ENCODE results near the gene PIERCE2. TPM values are rescaled to one million over a fixed set of nuclear protein-coding genes. Genes with fewer than 3 reads are reported as not detected.
A peak's percentile ranks its signal among the peaks of the same experiment; 100 is the strongest.

PIERCE2 gene
- total and polyA plus RNA-seq, 2 of the 13 experiments (the other 11 are each of a cell fraction or from before 2014, with no cell fraction given): 0.09 TPM; not detected in 1

GRCh38 chr15:55408012-55408928 is at the start of gene PIERCE2, which contains the start of gene CCPG1 (continued):
- TF ChIP-seq ZFAT (CRISPR knock-in tag; conservative IDR thresholded peaks at IDR 0.05) (no peak), ZNF598 (CRISPR knock-in tag; IDR thresholded peaks at IDR 0.05; ENCODE audit: borderline replicate concordance) (peak; percentile 82), ZNF782 (CRISPR knock-in tag; IDR thresholded peaks at IDR 0.05; ENCODE audit: borderline replicate concordance) (no peak; the same call in 1 of the 2 replicates), ZBTB20 (CRISPR knock-in tag; IDR thresholded peaks at IDR 0.05; ENCODE audit: borderline replicate concordance, low read depth) (no peak), MLLT10 (CRISPR knock-in tag; IDR thresholded peaks at IDR 0.05) (no peak), KMT2B (CRISPR knock-in tag; IDR thresholded peaks at IDR 0.05) (peak; percentile 85; the same call in 1 of the 2 replicates), KMT2A (CRISPR knock-in tag; IDR thresholded peaks at IDR 0.05) (peak; percentile 82; the same call in 1 of the 2 replicates), ZNF30 (CRISPR knock-in tag; IDR thresholded peaks at IDR 0.05) (no peak), JUNB (CRISPR knock-in tag; IDR thresholded peaks at IDR 0.05; ENCODE audit: borderline replicate concordance) (no peak), NBN (conservative IDR thresholded peaks at IDR 0.05) (no peak), ZMAT3 (CRISPR knock-in tag; conservative IDR thresholded peaks at IDR 0.05) (peak; percentile 69), HNRNPK (IDR thresholded peaks at IDR 0.05; ENCODE audit: low read depth, low read length, poor library complexity, severe bottlenecking) (no peak), ZBTB39 (CRISPR knock-in tag; IDR thresholded peaks at IDR 0.05) (0 out of 2 replicates have a peak, but pooled peaks have one; percentile 22), ZNF703 (CRISPR knock-in tag; IDR thresholded peaks at IDR 0.05; ENCODE audit: borderline replicate concordance) (no peak)
- TF ChIP-seq, protein P1, sequence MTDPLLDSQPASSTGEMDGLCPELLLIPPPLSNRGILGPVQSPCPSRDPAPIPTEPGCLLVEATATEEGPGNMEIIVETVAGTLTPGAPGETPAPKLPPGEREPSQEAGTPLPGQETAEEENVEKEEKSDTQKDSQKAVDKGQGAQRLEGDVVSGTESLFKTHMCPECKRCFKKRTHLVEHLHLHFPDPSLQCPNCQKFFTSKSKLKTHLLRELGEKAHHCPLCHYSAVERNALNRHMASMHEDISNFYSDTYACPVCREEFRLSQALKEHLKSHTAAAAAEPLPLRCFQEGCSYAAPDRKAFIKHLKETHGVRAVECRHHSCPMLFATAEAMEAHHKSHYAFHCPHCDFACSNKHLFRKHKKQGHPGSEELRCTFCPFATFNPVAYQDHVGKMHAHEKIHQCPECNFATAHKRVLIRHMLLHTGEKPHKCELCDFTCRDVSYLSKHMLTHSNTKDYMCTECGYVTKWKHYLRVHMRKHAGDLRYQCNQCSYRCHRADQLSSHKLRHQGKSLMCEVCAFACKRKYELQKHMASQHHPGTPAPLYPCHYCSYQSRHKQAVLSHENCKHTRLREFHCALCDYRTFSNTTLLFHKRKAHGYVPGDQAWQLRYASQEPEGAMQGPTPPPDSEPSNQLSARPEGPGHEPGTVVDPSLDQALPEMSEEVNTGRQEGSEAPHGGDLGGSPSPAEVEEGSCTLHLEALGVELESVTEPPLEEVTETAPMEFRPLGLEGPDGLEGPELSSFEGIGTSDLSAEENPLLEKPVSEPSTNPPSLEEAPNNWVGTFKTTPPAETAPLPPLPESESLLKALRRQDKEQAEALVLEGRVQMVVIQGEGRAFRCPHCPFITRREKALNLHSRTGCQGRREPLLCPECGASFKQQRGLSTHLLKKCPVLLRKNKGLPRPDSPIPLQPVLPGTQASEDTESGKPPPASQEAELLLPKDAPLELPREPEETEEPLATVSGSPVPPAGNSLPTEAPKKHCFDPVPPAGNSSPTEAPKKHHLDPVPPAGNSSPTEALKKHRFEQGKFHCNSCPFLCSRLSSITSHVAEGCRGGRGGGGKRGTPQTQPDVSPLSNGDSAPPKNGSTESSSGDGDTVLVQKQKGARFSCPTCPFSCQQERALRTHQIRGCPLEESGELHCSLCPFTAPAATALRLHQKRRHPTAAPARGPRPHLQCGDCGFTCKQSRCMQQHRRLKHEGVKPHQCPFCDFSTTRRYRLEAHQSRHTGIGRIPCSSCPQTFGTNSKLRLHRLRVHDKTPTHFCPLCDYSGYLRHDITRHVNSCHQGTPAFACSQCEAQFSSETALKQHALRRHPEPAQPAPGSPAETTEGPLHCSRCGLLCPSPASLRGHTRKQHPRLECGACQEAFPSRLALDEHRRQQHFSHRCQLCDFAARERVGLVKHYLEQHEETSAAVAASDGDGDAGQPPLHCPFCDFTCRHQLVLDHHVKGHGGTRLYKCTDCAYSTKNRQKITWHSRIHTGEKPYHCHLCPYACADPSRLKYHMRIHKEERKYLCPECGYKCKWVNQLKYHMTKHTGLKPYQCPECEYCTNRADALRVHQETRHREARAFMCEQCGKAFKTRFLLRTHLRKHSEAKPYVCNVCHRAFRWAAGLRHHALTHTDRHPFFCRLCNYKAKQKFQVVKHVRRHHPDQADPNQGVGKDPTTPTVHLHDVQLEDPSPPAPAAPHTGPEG (CRISPR knock-in tag; IDR thresholded peaks at IDR 0.05): peak; percentile 95
- TF ChIP-seq, protein P2, sequence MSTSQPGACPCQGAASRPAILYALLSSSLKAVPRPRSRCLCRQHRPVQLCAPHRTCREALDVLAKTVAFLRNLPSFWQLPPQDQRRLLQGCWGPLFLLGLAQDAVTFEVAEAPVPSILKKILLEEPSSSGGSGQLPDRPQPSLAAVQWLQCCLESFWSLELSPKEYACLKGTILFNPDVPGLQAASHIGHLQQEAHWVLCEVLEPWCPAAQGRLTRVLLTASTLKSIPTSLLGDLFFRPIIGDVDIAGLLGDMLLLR (CRISPR knock-in tag; IDR thresholded peaks at IDR 0.05): peak; percentile 47; the same call in 1 of the 2 replicates
- TF ChIP-seq, protein P3, sequence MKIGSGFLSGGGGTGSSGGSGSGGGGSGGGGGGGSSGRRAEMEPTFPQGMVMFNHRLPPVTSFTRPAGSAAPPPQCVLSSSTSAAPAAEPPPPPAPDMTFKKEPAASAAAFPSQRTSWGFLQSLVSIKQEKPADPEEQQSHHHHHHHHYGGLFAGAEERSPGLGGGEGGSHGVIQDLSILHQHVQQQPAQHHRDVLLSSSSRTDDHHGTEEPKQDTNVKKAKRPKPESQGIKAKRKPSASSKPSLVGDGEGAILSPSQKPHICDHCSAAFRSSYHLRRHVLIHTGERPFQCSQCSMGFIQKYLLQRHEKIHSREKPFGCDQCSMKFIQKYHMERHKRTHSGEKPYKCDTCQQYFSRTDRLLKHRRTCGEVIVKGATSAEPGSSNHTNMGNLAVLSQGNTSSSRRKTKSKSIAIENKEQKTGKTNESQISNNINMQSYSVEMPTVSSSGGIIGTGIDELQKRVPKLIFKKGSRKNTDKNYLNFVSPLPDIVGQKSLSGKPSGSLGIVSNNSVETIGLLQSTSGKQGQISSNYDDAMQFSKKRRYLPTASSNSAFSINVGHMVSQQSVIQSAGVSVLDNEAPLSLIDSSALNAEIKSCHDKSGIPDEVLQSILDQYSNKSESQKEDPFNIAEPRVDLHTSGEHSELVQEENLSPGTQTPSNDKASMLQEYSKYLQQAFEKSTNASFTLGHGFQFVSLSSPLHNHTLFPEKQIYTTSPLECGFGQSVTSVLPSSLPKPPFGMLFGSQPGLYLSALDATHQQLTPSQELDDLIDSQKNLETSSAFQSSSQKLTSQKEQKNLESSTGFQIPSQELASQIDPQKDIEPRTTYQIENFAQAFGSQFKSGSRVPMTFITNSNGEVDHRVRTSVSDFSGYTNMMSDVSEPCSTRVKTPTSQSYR (CRISPR knock-in tag; IDR thresholded peaks at IDR 0.05; ENCODE audit: borderline replicate concordance): no peak

Measured in HepG2 (cell line).